Measurements from ENCODE around the gene TIPRL.
"Not testable (repeated sequence)": the region's sequence is repeated elsewhere in the genome, so short reads cannot be mapped to it uniquely, and the experiment has no call there.

The TIPRL gene

DNA sequence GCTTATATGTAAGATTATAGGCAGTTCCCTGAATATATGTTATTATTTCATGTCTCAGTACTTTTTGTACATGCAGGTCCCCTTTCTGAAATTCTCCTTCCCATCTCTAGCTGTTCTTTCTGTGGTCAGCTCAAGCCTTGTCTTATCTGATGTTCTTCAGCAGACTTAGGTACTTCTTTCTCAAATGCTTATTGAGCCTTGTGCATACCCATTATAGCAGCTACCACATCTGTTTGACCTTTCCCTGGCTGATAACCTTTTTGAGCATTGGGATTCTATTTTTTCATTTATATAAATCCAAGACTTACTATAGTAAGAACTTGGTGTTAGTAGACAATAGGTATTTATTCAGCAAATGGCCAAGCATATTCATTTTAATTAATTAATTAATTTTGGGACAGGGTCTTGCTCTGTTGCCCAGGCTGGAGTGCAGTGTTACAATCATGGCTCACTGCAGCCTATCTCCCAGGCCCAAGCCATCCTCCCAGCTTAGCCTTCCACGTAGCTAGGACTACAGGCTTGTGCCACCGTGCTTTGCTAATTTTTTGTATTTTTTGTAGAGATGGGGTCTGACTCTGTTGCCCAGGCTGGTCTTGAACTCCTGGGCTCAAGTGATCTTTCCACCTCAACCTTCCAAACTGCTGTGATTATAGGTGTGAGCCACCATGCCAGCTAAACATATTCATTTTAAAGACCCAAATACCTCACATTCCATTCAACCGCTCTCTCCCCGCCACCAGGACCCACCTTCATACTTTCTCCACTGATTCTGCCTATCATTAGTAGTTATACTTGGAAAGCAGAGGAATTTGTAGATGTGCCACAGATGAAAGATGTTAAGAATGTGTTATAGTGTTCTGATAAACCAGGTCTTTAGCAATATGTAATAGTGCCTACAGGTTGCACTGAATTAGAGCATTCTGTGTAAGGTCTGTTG lies 16.7 kb downstream of the TIPRL start:
- no peak overlapping the region for H3K4me3 ChIP-seq (ENCODE audit: low read depth, low read length)
- TF ChIP-seq, protein P1, sequence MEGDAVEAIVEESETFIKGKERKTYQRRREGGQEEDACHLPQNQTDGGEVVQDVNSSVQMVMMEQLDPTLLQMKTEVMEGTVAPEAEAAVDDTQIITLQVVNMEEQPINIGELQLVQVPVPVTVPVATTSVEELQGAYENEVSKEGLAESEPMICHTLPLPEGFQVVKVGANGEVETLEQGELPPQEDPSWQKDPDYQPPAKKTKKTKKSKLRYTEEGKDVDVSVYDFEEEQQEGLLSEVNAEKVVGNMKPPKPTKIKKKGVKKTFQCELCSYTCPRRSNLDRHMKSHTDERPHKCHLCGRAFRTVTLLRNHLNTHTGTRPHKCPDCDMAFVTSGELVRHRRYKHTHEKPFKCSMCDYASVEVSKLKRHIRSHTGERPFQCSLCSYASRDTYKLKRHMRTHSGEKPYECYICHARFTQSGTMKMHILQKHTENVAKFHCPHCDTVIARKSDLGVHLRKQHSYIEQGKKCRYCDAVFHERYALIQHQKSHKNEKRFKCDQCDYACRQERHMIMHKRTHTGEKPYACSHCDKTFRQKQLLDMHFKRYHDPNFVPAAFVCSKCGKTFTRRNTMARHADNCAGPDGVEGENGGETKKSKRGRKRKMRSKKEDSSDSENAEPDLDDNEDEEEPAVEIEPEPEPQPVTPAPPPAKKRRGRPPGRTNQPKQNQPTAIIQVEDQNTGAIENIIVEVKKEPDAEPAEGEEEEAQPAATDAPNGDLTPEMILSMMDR (IDR thresholded peaks at IDR 0.05; ENCODE audit: borderline replicate concordance, insufficient read depth, low read depth, low read length), result no peak

DNA sequence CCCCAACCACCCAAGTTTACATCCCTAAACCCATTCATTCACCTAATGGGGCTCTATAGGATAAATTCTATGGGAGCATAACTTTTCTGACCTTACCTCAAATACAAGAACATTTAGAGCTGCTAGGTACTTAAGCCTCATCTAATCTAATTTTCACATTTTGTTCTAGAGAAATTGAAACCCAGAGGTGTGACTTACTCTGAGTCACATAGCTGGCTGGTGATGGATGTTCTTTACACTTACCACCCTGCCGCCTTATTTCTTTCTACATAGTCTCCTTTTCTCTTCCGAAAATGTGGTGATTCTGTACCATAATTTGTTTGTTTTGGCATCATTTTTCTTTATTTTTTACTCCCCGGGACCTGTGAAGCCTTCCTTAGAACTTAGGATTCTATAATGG lies 20.3 kb downstream of the TIPRL start:
- no peak overlapping the region for H3K4me3 ChIP-seq (ENCODE audit: low read depth, low read length)
- TF ChIP-seq, protein P1 (IDR thresholded peaks at IDR 0.05; ENCODE audit: borderline replicate concordance, insufficient read depth, low read depth, low read length), result no peak

DNA sequence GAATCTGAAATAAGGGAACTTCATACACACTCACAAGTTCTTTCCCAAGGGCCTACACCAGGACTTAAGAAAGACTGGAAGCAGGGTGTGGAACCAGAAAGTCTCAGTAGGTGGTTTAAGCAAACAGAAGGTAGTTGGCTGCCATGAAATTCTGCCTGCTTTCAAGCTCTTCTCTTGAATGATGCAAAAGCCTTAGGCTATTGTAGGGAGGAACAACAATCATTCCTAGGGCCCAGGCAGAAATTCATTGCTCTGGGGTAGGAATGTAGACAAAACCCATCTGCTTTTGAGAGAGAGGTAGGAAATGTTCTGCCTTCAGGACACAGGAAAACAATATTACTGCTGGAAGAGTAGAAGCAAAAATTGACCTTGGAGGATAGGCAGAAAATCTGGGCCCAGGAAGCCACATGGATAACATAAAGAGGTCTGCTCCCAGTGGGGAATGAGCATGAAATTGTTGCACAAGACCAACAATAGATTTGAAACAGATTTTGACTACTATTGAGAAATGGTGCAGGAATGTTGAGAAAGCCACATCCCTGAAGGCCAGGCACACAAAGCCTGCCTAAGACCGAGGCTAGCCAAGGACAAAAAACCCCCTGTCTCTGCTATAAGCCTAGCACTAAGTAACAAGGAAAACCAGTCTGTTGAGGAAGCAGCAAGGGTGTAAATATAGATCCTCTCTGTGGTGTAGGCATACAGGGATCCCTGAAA lies 24.3 kb downstream of the TIPRL start:
- TF ChIP-seq, protein P1 (IDR thresholded peaks at IDR 0.05; ENCODE audit: borderline replicate concordance, insufficient read depth, low read depth, low read length), result no peak
- H3K4me3 ChIP-seq (ENCODE audit: low read depth, low read length), result no peak overlapping the region

DNA sequence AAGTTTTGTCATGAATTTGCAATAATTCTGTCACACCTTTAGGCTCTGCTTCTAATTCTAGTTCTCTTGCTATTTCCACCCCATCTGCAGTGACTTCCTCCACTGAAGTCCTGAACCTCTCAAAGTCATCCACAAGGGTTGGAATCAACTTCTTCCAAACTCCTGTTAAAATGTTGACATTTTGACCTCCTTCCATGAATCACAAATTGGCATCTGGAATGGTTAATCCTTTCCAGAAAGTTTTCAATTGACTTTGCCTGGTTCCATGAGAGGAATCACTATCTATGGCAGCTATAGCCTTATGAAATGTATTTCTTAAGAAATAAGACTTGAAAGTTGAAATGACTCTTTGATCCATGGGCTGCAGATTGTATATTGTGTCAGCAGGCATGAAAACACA lies 27.3 kb downstream of the TIPRL start:
- no peak overlapping the region for H3K4me3 ChIP-seq (ENCODE audit: low read depth, low read length)
- TF ChIP-seq, protein P1 (IDR thresholded peaks at IDR 0.05; ENCODE audit: borderline replicate concordance, insufficient read depth, low read depth, low read length), result no peak

DNA sequence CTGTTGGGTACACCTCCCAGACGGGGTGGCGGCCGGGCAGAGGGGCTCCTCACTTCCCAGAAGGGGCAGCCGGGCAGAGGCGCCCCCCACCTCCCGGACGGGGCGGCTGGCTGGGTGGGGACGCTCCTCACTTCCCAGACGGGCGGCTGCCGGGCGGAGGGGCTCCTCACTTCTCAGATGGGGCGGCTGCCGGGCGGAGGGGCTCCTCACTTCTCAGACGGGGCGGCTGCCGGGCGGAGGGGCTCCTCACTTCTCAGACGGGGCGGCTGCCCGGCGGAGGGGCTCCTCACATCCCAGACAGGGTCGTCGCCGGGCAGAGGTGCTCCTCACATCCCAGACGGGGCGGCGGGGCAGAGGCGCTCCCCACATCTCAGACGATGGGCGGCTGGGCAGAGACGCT lies 28.9 kb downstream of the TIPRL start:
- not testable (repeated sequence) for H3K4me3 ChIP-seq (ENCODE audit: low read depth, low read length)

DNA sequence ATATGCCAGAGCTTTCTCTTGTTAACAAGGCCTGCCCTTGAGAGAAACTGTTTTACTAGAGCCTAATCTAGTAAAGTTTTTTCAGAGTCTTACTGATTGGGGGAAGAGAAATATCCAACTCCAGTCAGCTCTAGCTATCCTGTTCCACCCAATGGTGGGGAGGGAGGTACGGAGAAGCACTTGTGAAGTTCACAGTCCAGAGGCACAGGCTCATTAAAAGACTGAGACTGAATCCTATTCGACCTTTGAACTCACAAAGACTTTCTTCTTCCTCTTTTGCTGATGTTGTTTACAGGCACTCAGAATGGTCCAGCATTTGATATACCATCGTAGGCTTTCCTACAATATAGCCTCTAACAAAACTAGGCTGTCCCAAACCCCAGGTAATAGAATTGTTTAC lies 31.6 kb downstream of the TIPRL start:
- no peak overlapping the region for H3K4me3 ChIP-seq (ENCODE audit: low read depth, low read length)
- TF ChIP-seq, protein P1 (IDR thresholded peaks at IDR 0.05; ENCODE audit: borderline replicate concordance, insufficient read depth, low read depth, low read length), result no peak

DNA sequence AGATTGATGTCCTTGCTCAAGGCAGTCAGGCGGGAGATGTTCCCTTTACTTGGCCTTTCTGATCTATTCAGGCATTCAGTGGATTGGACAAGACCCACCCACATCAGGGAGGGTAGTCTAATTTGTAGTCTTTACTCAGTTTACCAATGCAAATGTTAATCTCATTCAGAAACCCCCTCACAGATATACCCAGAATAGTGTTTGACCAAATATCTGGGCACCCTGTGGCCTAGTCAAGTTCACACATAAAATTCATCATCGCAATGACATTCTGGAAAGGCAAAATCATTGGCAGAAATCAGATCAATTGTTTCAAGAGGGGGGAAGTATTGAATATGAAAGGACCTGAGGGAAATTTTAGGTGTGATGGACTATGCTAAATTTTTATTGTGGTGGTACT lies 34.6 kb downstream of the TIPRL start:
- TF ChIP-seq, protein P1 (IDR thresholded peaks at IDR 0.05; ENCODE audit: borderline replicate concordance, insufficient read depth, low read depth, low read length), result no peak
- H3K4me3 ChIP-seq (ENCODE audit: low read depth, low read length), result no peak overlapping the region
